Measurements from ENCODE around the gene ADAMTS4.

ADAMTS4 gene

DNA sequence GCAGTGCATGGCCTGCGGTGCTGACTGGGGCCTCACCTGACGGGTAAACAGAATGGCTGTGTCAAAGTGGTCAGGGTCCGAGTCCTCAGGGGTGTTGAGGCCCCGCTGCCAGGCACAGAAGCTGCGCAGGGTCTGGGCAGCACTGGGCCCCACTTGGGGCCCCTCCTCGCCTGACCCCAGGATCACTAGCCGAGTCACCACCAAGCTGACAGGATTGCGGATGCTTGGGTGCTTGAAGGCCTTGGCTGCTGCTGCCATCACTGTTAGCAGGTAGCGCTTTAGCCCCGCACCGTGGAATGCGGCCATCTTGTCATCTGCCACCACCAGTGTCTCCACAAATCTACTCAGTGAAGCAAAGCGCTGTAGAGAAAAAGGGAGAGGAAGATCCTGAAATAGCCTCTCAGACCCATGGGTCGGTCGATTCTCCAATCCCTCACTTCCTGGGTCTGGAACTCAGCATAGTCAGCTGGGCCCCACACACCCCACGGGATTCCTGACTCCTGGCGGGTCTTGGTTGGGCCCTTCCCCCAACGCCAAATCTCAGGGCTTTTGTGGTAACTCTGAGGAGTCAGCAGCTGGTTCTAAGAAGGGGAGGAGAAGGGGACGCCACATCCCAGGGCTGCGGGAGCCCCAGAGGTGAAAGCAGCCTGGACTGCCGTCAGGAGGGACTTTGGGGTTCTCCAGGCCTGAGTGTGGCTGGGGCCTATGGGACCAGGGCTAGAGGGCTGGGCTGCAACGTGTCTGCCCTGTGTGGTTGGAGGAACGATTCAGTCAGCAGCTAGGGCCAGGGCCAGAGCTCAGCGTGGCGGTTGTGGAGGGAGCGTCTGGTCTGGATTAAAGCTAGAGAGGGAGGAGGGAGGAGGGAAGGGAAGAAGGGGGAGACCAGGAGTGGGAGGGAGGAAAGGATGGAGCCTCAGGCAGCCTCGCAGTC, 2.1 kb downstream of the ADAMTS4 start:
- peaks cover 65 to 100% (median 97%) of the 10 kb centered on the region in 5 donors for H3K4me1 ChIP-seq (ENCODE audit: control insufficient read depth in 5 of 5, insufficient read depth in 5 of 5, low read length in 5 of 5)
- peak overlapping the region; percentile 56 to 85 (median 74) for H3K4me3 ChIP-seq (ENCODE audit: low read depth in 1 of 5, low read length in 5 of 5)
- peaks cover 0 to 9% (median 0%) of the 10 kb centered on the region in 5 donors for H3K27me3 ChIP-seq (ENCODE audit: control insufficient read depth in 5 of 5, insufficient read depth in 4 of 5, low read length in 5 of 5)
- H3K9me3 ChIP-seq (ENCODE audit: control insufficient read depth in 5 of 5, low read length in 5 of 5): no peaks in the 10 kb centered on the region
- peaks cover 0 to 52% (median 29%) of the 10 kb centered on the region in 5 donors for H3K36me3 ChIP-seq (ENCODE audit: control insufficient read depth in 5 of 5, insufficient read depth in 5 of 5, low read length in 5 of 5)
- peak overlapping the region; percentile 81 to 94 (median 87) for H3K9ac ChIP-seq (ENCODE audit: low read length in 5 of 5)
- peak overlapping the region; percentile 100 for H3K27ac ChIP-seq (ENCODE audit: low read depth, low read length)

GRCh38 chr1:161196111-161196510, 2.7 kb downstream of the ADAMTS4 start:
- Histone ChIP-seq H3K36me3 (ENCODE audit: control insufficient read depth in 5 of 5, insufficient read depth in 5 of 5, low read length in 5 of 5) (peaks cover 0 to 58% (median 36%) of the 10 kb centered on the region in 5 donors), H3K27me3 (ENCODE audit: control insufficient read depth in 5 of 5, insufficient read depth in 4 of 5, low read length in 5 of 5) (peaks cover 0 to 6% (median 0%) of the 10 kb centered on the region in 5 donors), H3K4me3 (ENCODE audit: low read depth in 1 of 5, low read length in 5 of 5) (peak overlapping the region; percentile 35 to 85 (median 73)), H3K9ac (ENCODE audit: low read length in 5 of 5) (peak overlapping the region; percentile 26 to 93 (median 81)), H3K9me3 (ENCODE audit: control insufficient read depth in 5 of 5, low read length in 5 of 5) (no peaks in the 10 kb centered on the region), H3K27ac (ENCODE audit: low read depth, low read length) (peak overlapping the region; percentile 100), H3K4me1 (ENCODE audit: control insufficient read depth in 5 of 5, insufficient read depth in 5 of 5, low read length in 5 of 5) (peaks cover 58 to 94% (median 90%) of the 10 kb centered on the region in 5 donors)

DNA sequence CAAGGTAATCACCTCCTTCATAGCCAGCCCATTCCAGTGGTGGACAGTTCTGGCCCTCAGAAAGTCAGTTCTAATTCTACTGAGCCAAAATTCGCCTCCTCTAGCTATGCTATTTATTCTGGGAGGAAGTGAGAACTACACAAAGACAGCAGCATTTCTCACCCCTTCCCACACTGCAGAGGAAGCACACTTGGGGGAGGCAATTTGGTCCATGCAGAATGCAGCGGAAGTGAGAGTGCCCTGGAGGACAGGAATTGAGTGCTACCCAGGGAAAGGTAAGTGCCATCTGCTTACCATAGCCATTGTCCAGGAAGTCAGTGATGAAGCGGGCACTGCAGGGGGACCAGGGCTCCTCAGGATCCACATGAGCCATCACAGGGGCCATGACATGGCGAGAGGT, 3.7 kb downstream of the ADAMTS4 start:
- Histone ChIP-seq H3K4me1 (ENCODE audit: control insufficient read depth in 5 of 5, insufficient read depth in 5 of 5, low read length in 5 of 5) (peaks cover 49 to 85% (median 83%) of the 10 kb centered on the region in 5 donors), H3K4me3 (ENCODE audit: low read depth in 1 of 5, low read length in 5 of 5) (peak overlapping the region; percentile 8 to 85 (median 73)), H3K9ac (ENCODE audit: low read length in 5 of 5) (peak overlapping the region in 3 of 5 donors; percentile 54 to 70 (median 60)), H3K27me3 (ENCODE audit: control insufficient read depth in 5 of 5, insufficient read depth in 4 of 5, low read length in 5 of 5) (peaks cover 0 to 4% (median 0%) of the 10 kb centered on the region in 5 donors), H3K27ac (ENCODE audit: low read depth, low read length) (peak overlapping the region; percentile 100), H3K36me3 (ENCODE audit: control insufficient read depth in 5 of 5, insufficient read depth in 5 of 5, low read length in 5 of 5) (peaks cover 0 to 65% (median 39%) of the 10 kb centered on the region in 5 donors), H3K9me3 (ENCODE audit: control insufficient read depth in 5 of 5, low read length in 5 of 5) (no peaks in the 10 kb centered on the region)

GRCh38 chr1:161193561-161194235, 5.2 kb downstream of the ADAMTS4 start:
- Histone ChIP-seq H3K9me3 (ENCODE audit: control insufficient read depth in 5 of 5, low read length in 5 of 5) (no peaks in the 10 kb centered on the region), H3K27ac (ENCODE audit: low read depth, low read length) (peak overlapping the region; percentile 100), H3K9ac (ENCODE audit: low read length in 5 of 5) (peak overlapping the region; percentile 17 to 53 (median 38)), H3K27me3 (ENCODE audit: control insufficient read depth in 5 of 5, insufficient read depth in 4 of 5, low read length in 5 of 5) (no peaks in the 10 kb centered on the region), H3K36me3 (ENCODE audit: control insufficient read depth in 5 of 5, insufficient read depth in 5 of 5, low read length in 5 of 5) (peaks cover 0 to 65% (median 39%) of the 10 kb centered on the region in 5 donors), H3K4me3 (ENCODE audit: low read depth in 1 of 5, low read length in 5 of 5) (peak overlapping the region in 4 of 5 donors; percentile 34 to 85 (median 40)), H3K4me1 (ENCODE audit: control insufficient read depth in 5 of 5, insufficient read depth in 5 of 5, low read length in 5 of 5) (peaks cover 34 to 81% (median 76%) of the 10 kb centered on the region in 5 donors)

DNA sequence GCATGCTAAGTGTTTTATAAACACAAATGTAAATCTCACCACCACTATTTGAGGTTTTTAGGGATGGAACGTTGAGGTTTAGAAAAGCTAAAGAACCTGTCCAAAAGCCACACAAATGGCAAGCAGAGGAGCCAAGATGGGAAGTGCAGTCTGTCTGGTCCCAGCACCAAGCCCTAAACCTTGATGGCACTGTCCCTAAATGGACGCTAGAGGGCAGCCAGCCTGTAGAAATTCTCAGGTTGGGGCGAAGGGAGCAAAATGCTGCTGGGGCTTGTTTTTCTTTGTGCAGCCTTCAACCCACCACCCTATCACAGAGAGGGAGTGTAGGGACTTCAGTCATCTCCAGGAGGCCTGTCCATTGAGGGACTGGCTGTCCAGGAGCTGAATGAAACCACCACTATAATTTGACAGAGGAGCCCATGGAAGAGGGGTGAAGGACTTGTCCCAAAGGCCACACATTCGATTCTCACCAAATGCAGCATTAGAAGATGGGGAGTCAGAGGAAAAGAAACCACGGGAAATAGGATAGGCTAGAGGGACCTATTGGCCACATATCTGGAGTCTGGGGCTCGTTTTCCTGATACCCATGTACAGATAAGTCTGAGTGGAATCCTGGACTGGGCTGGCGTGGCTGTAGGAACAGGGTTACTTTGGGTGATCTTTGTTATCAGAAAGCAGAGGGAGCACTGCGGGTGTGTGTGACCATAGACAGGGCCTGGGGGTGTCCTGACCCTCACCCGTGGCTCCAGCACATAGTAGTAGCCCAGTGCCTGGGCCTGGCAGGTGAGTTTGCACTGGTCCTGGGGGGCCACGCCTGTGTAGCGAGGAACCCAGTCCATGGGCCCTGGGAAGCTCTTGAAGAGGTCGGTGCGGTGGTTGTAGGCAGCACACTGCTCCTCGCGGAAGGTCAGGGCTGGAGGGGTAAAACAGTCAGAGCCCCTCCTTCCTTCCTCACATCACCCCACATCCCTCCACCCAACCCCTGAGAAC, 6.1 kb downstream of the ADAMTS4 start:
- peaks cover 29 to 76% (median 71%) of the 10 kb centered on the region in 5 donors for H3K4me1 ChIP-seq (ENCODE audit: control insufficient read depth in 5 of 5, insufficient read depth in 5 of 5, low read length in 5 of 5)
- peak overlapping the region; percentile 17 to 52 (median 38) for H3K9ac ChIP-seq (ENCODE audit: low read length in 5 of 5)
- peak overlapping the region; percentile 100 for H3K27ac ChIP-seq (ENCODE audit: low read depth, low read length)
- no peaks in the 10 kb centered on the region for H3K27me3 ChIP-seq (ENCODE audit: control insufficient read depth in 5 of 5, insufficient read depth in 4 of 5, low read length in 5 of 5)
- H3K4me3 ChIP-seq (ENCODE audit: low read depth in 1 of 5, low read length in 5 of 5): peak overlapping the region in 4 of 5 donors; percentile 34 to 42 (median 38)
- H3K36me3 ChIP-seq (ENCODE audit: control insufficient read depth in 5 of 5, insufficient read depth in 5 of 5, low read length in 5 of 5): peaks cover 0 to 65% (median 39%) of the 10 kb centered on the region in 5 donors
- no peaks in the 10 kb centered on the region for H3K9me3 ChIP-seq (ENCODE audit: control insufficient read depth in 5 of 5, low read length in 5 of 5)

- no peaks in the 10 kb centered on the region for H3K9me3 ChIP-seq (ENCODE audit: control insufficient read depth in 5 of 5, low read length in 5 of 5)
- H3K36me3 ChIP-seq (ENCODE audit: control insufficient read depth in 5 of 5, insufficient read depth in 5 of 5, low read length in 5 of 5): peaks cover 0 to 64% (median 39%) of the 10 kb centered on the region in 5 donors
- no peak overlapping the region for H3K4me3 ChIP-seq (ENCODE audit: low read depth in 1 of 5, low read length in 5 of 5)
- H3K4me1 ChIP-seq (ENCODE audit: control insufficient read depth in 5 of 5, insufficient read depth in 5 of 5, low read length in 5 of 5): peaks cover 28 to 76% (median 69%) of the 10 kb centered on the region in 5 donors
- no peak overlapping the region for H3K27ac ChIP-seq (ENCODE audit: low read depth, low read length)
- H3K9ac ChIP-seq (ENCODE audit: low read length in 5 of 5): no peak overlapping the region
- H3K27me3 ChIP-seq (ENCODE audit: control insufficient read depth in 5 of 5, insufficient read depth in 4 of 5, low read length in 5 of 5): no peaks in the 10 kb centered on the region
Measured at GRCh38 chr1:161191971-161192370, 6.9 kb downstream of the ADAMTS4 start.

GRCh38 chr1:161190962-161191521, 7.8 kb downstream of the ADAMTS4 start:
- H3K9ac ChIP-seq (ENCODE audit: low read length in 5 of 5): peak overlapping the region in 2 of 5 donors; percentile 0 to 20
- no peaks in the 10 kb centered on the region for H3K9me3 ChIP-seq (ENCODE audit: control insufficient read depth in 5 of 5, low read length in 5 of 5)
- H3K27ac ChIP-seq (ENCODE audit: low read depth, low read length): no peak overlapping the region
- peaks cover 21 to 76% (median 69%) of the 10 kb centered on the region in 5 donors for H3K4me1 ChIP-seq (ENCODE audit: control insufficient read depth in 5 of 5, insufficient read depth in 5 of 5, low read length in 5 of 5)
- no peaks in the 10 kb centered on the region for H3K27me3 ChIP-seq (ENCODE audit: control insufficient read depth in 5 of 5, insufficient read depth in 4 of 5, low read length in 5 of 5)
- H3K4me3 ChIP-seq (ENCODE audit: low read depth in 1 of 5, low read length in 5 of 5): no peak overlapping the region
- peaks cover 0 to 55% (median 37%) of the 10 kb centered on the region in 5 donors for H3K36me3 ChIP-seq (ENCODE audit: control insufficient read depth in 5 of 5, insufficient read depth in 5 of 5, low read length in 5 of 5)

DNA sequence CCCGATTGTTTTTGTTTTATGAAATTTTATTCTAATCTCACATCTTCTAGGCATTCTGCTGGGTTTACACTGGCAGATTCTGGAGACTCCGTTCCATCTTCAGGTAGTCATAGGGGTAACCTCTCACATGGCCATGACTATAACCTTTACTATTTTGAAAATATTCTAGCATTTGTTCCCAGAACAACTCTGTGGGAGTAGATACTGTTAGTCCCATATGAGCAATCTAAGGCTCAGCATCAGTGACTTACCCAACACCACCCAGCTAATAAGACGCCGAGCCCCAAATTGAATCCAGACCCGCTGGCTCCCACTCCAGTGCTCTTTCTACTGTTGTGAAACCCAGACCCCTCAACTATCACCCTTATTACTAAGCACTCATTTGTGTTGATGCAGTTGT, 9.8 kb downstream of the ADAMTS4 start:
- H3K9ac ChIP-seq (ENCODE audit: low read length in 5 of 5): no peak overlapping the region
- peaks cover 0 to 36% (median 21%) of the 10 kb centered on the region in 5 donors for H3K36me3 ChIP-seq (ENCODE audit: control insufficient read depth in 5 of 5, insufficient read depth in 5 of 5, low read length in 5 of 5)
- no peaks in the 10 kb centered on the region for H3K27me3 ChIP-seq (ENCODE audit: control insufficient read depth in 5 of 5, insufficient read depth in 4 of 5, low read length in 5 of 5)
- no peak overlapping the region for H3K27ac ChIP-seq (ENCODE audit: low read depth, low read length)
- H3K4me3 ChIP-seq (ENCODE audit: low read depth in 1 of 5, low read length in 5 of 5): no peak overlapping the region
- H3K9me3 ChIP-seq (ENCODE audit: control insufficient read depth in 5 of 5, low read length in 5 of 5): no peaks in the 10 kb centered on the region
- H3K4me1 ChIP-seq (ENCODE audit: control insufficient read depth in 5 of 5, insufficient read depth in 5 of 5, low read length in 5 of 5): peaks cover 12 to 75% (median 62%) of the 10 kb centered on the region in 5 donors

DNA sequence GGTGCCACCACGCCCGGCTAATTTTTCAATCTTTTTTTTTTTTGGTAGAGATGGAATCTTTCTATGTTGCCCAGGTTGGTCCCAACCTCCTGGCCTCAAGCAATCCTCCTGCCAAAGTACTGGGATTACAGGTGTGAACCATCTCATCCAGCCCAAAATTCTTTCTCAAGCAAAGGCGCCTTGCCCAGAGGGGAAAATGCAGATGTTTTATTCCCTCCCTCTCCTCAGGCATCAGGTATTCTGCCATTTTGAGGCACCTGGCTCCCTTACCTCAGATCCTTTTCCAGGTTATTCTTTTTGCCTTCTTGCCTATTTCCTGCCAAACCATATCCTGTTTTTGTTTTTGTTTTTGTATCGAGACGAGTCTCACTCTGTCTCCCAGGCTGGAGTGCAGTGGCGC, 10.5 kb downstream of the ADAMTS4 start:
- H3K27ac ChIP-seq (ENCODE audit: low read depth, low read length): no peak overlapping the region

More for the DNA sequence above, 10.5 kb downstream of the ADAMTS4 start:
- no peaks in the 10 kb centered on the region for H3K9me3 ChIP-seq (ENCODE audit: control insufficient read depth in 5 of 5, low read length in 5 of 5)
- no peaks in the 10 kb centered on the region for H3K27me3 ChIP-seq (ENCODE audit: control insufficient read depth in 5 of 5, insufficient read depth in 4 of 5, low read length in 5 of 5)
- peaks cover 7 to 75% (median 59%) of the 10 kb centered on the region in 5 donors for H3K4me1 ChIP-seq (ENCODE audit: control insufficient read depth in 5 of 5, insufficient read depth in 5 of 5, low read length in 5 of 5)
- H3K4me3 ChIP-seq (ENCODE audit: low read depth in 1 of 5, low read length in 5 of 5): no peak overlapping the region
- peaks cover 0 to 30% (median 19%) of the 10 kb centered on the region in 5 donors for H3K36me3 ChIP-seq (ENCODE audit: control insufficient read depth in 5 of 5, insufficient read depth in 5 of 5, low read length in 5 of 5)
- no peak overlapping the region for H3K9ac ChIP-seq (ENCODE audit: low read length in 5 of 5)

Data from subcutaneous abdominal adipose tissue (tissue), 5 donors.